GM19467 (cell line): ENCODE results near the gene TADA3.

Experiments used
- ATAC-seq: cut with Tn5 transposase; IDR thresholded peaks from one replicate; pipeline ENCODE4 v1.9.1; 2021; ENCODE audit warnings: mild to moderate bottlenecking, moderate library complexity; ENCODE audit not compliant: unreplicated experiment

TADA3 gene

GRCh38 chr3:9792405-9793160, at the start of gene TADA3, which contains the start of gene ARPC4:
TSS of gene TADA3 (minus strand) at chr3:9792473. CDS start at chr3:9791466, 1,007 bp downstream.
TSS of gene ARPC4 (plus strand) at chr3:9793082. CDS start at chr3:9793122, 40 bp downstream.
- ATAC-seq: peak; percentile 74

- no peak for ATAC-seq
Measured at GRCh38 chr3:9841015-9841414, 48.7 kb upstream of the TADA3 start.

- no peak for ATAC-seq
Measured at GRCh38 chr3:9838856-9839255, 46.6 kb upstream of the TADA3 start.

GRCh38 chr3:9837701-9838582, 45.7 kb upstream of the TADA3 start:
- ATAC-seq: no peak

GRCh38 chr3:9834520-9835380, 42.5 kb upstream of the TADA3 start:
- ATAC-seq: no peak

- no peak for ATAC-seq
Measured at GRCh38 chr3:9833078-9833477, 40.8 kb upstream of the TADA3 start.

GRCh38 chr3:9831253-9831652, 39.0 kb upstream of the TADA3 start:
- ATAC-seq: no peak

- ATAC-seq: no peak
Measured at GRCh38 chr3:9828801-9829755, 36.8 kb upstream of the TADA3 start.

GRCh38 chr3:9826815-9827573, 34.7 kb upstream of the TADA3 start:
- ATAC-seq: no peak

- ATAC-seq: no peak
Measured at GRCh38 chr3:9825451-9826040, 33.3 kb upstream of the TADA3 start.

- no peak for ATAC-seq
Measured at GRCh38 chr3:9820946-9821345, 28.7 kb upstream of the TADA3 start.

- ATAC-seq: no peak
Measured at GRCh38 chr3:9820543-9820942, 28.3 kb upstream of the TADA3 start.

- ATAC-seq: no peak
Measured at GRCh38 chr3:9818666-9819335, 26.5 kb upstream of the TADA3 start.

- no peak for ATAC-seq
Measured at GRCh38 chr3:9817436-9817835, 25.2 kb upstream of the TADA3 start.

- no peak for ATAC-seq
Measured at GRCh38 chr3:9815986-9816385, 23.7 kb upstream of the TADA3 start.

- no peak for ATAC-seq
Measured at GRCh38 chr3:9812870-9813483, 20.7 kb upstream of the TADA3 start.

- no peak for ATAC-seq
Measured at GRCh38 chr3:9810846-9811245, 18.6 kb upstream of the TADA3 start.

GRCh38 chr3:9810433-9810770, 18.1 kb upstream of the TADA3 start:
- no peak for ATAC-seq
